DLD1 (cell line): ENCODE results near the gene USP32.
"Not testable (repeated sequence)": the region's sequence is repeated elsewhere in the genome, so short reads cannot be mapped to it uniquely, and the experiment has no call there.

Source experiments
- in situ Hi-C: cut with HindIII; loops from 2 replicates; pipeline ENCODE4 v1.10.0; 2017; ENCODE audit warnings: low sequenced_read_pairs

The USP32 gene, protein sequence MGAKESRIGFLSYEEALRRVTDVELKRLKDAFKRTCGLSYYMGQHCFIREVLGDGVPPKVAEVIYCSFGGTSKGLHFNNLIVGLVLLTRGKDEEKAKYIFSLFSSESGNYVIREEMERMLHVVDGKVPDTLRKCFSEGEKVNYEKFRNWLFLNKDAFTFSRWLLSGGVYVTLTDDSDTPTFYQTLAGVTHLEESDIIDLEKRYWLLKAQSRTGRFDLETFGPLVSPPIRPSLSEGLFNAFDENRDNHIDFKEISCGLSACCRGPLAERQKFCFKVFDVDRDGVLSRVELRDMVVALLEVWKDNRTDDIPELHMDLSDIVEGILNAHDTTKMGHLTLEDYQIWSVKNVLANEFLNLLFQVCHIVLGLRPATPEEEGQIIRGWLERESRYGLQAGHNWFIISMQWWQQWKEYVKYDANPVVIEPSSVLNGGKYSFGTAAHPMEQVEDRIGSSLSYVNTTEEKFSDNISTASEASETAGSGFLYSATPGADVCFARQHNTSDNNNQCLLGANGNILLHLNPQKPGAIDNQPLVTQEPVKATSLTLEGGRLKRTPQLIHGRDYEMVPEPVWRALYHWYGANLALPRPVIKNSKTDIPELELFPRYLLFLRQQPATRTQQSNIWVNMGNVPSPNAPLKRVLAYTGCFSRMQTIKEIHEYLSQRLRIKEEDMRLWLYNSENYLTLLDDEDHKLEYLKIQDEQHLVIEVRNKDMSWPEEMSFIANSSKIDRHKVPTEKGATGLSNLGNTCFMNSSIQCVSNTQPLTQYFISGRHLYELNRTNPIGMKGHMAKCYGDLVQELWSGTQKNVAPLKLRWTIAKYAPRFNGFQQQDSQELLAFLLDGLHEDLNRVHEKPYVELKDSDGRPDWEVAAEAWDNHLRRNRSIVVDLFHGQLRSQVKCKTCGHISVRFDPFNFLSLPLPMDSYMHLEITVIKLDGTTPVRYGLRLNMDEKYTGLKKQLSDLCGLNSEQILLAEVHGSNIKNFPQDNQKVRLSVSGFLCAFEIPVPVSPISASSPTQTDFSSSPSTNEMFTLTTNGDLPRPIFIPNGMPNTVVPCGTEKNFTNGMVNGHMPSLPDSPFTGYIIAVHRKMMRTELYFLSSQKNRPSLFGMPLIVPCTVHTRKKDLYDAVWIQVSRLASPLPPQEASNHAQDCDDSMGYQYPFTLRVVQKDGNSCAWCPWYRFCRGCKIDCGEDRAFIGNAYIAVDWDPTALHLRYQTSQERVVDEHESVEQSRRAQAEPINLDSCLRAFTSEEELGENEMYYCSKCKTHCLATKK (N-terminal part only)

DNA sequence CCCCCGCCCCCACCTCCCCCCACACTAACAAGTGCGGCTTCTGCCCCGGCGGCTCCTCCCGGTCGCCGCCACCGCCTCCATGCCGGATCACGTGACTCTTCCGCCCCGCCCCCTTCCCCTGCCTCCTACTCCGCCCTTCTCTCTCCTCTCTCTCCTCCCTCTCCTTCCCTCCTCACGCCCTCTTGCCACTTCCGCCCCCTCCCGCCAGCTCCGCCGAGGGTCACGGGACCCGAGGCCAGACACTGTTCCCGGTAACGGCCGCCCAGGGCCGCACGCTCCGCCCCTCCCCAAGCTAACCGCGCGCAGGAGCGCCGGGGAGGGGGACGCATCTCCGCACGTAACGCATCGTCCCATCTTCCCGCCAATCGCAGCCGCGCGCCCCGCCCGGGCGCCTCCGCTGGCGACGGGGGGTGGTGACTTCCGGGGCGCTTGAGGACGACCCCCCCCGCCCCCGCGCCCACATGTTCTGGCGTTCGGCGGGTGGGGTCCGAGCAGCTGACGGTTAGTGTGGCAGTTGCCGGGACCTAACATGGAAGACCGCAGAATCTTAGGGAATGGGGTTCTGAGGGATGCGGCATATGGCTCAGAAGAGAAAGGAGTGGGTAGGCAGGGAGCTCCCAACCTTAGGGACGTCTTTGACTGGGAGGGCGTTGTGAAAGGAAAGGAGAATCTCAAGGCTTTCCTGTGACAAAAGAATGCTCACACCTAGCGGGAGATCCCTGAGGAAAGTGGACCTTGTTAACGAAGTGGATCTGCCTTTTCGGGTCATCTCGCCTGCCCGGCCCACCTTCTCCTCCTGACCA, at the start of gene USP32:
Gene USP32 (minus strand): TSS at position 92 of the 803 bp plus-strand sequence. CDS start 194 bp downstream, outside the sequence.
- in situ Hi-C loops, result no loop called here

DNA sequence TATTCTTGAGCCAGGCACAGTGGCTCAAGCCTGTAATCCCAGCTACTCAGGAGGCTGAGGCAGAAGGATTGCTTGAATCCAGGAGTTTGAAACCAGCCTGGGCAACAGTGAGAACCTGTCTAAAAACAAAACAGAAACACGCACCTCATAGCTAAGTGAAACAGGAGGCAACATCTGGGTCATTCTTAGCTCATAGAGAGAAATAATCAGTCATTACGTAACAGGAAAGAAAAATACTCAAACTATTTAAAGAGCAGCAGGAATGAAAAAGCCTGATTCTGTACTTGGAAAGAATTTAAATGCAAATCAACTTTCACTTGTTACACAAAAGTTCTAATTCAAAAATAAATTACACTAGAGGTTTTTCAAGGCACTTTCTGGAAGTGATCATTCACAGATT, 47.6 kb upstream of the USP32 start:
- in situ Hi-C loops, result no loop called here

DNA sequence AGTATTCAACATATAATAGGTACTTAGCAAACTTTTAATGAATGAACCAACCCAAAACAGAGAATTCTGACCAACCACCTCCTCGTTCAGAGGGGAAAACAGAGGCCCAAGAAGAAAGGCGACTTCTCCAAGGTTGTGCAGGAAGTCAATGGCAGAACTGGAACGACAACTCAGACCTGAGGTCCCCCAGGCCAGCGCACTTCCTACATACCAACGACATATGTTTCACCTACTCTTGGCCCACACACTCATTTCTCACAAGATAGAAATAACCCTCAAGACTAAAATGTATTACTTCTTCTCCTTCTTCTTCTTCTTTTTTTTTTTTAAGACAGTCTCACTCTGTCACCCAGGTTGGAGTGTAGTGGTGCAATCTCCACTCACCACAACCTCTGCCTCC, 44.7 kb upstream of the USP32 start:
- in situ Hi-C loops, result no loop called here

- in situ Hi-C loops, result no loop called here
Observed at GRCh38 chr17:60435244-60436167, 43.6 kb upstream of the USP32 start.

GRCh38 chr17:60433021-60433997, 41.4 kb upstream of the USP32 start:
- in situ Hi-C loops, result not testable (repeated sequence)

GRCh38 chr17:60430561-60430960, 38.6 kb upstream of the USP32 start:
- in situ Hi-C loops, result not testable (repeated sequence)

DNA sequence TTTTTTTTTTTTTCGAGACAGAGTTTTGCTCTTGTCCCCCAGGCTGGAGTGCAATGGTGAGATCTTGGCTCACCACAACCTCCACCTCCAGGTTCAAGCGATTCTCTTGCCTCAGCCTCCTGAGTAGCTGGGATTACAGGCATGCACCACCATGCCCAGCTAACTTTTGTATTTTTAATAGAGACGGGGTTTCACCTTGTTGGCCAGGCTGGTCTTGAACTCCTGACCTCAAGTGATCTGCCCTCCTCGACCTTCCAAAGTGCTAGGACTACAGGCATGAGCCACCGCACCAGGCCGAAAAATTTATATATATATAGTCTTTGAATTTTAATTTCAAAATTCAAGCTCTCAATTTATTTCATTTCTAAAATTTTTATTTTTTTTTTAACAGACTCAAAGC, 36.6 kb upstream of the USP32 start:
- in situ Hi-C loops, result not testable (repeated sequence)

- in situ Hi-C loops, result no loop called here
Observed at GRCh38 chr17:60426596-60426995, 34.7 kb upstream of the USP32 start.

DNA sequence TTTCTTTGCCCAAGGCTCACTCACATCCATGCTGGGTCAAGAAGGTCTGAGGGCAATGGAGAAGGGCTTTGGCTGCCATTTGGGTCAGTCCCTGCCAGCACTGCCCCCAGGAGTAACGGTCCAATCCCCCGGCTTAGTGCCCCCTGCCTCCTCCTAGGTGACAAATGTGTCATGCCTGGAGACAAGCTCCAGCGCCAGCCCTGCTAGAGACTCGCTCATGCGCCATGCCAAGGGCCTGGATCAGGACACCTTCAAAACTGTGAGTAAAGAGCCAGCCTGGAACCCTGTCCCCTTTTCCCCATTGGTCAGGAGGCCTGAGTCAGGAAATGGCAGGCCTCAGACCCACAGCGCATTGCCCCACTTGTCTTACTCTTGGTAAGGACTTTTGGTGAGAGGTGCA, 33.7 kb upstream of the USP32 start:
- in situ Hi-C loops, result no loop called here

GRCh38 chr17:60423865-60424264, 31.9 kb upstream of the USP32 start:
- in situ Hi-C loops, result no loop called here

GRCh38 chr17:60422162-60422665, 30.3 kb upstream of the USP32 start, which contains the start of gene CHCT1:
CHCT1 (plus strand) TSS chr17:60422489; CDS start chr17:60422593, 104 bp downstream.
- in situ Hi-C loops, result no loop called here

GRCh38 chr17:60421273-60422161, 29.6 kb upstream of the USP32 start:
- in situ Hi-C loops, result no loop called here

DNA sequence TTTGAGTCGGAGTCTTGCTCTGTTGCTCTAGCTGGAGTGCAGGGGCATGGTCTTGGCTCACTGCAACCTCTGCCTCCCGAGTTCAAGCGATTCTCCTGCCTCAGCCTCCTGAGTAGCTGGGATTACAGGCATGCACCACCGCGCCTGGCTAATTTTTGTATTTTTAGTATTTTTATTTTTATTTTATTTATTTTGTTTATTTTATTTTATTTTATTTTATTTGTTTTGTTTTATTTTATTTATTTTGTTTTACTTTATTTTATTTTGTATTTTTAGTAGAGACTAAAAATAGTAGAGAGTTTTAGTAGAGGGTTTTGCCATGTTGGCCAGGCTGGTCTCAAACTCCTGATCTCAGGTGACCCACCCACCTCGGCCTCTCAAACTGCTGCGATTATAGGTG, 27.9 kb upstream of the USP32 start:
- in situ Hi-C loops, result not testable (repeated sequence)

GRCh38 chr17:60419003-60419402, 27.1 kb upstream of the USP32 start:
- in situ Hi-C loops, result not testable (repeated sequence)

- in situ Hi-C loops, result no loop called here
Observed at GRCh38 chr17:60416368-60416925, 24.5 kb upstream of the USP32 start.

- in situ Hi-C loops, result no loop called here
Observed at GRCh38 chr17:60415146-60415545, 23.2 kb upstream of the USP32 start.
